ENCODE measurements around the gene SETBP1.

Gene SETBP1

GRCh38 chr18:44761812-44762211 is 81.1 kb downstream of the SETBP1 start:
- DNase-seq: peak in 1 of 14 donors; percentile 26

GRCh38 chr18:44763327-44763726 is 82.6 kb downstream of the SETBP1 start:
- no peak for DNase-seq

- no peak for DNase-seq
Observed at GRCh38 chr18:44764863-44765262, 84.2 kb downstream of the SETBP1 start.

- no peak for DNase-seq
Observed at GRCh38 chr18:44765456-44765855, 84.8 kb downstream of the SETBP1 start.

GRCh38 chr18:44766450-44766849 is 85.8 kb downstream of the SETBP1 start:
- no peak for DNase-seq

GRCh38 chr18:44767807-44768206 is 87.1 kb downstream of the SETBP1 start:
- DNase-seq: no peak

- DNase-seq: no peak
Observed at GRCh38 chr18:44770641-44771040, 90.0 kb downstream of the SETBP1 start.

- no peak for DNase-seq
Observed at GRCh38 chr18:44771572-44771955, 90.9 kb downstream of the SETBP1 start.

GRCh38 chr18:44771956-44772917 is 91.5 kb downstream of the SETBP1 start:
- no peak for DNase-seq

GRCh38 chr18:44773640-44774155 is 93.0 kb downstream of the SETBP1 start:
- no peak for DNase-seq

- no peak for DNase-seq
Observed at GRCh38 chr18:44774191-44774590, 93.5 kb downstream of the SETBP1 start.

GRCh38 chr18:44777457-44778192 is 96.9 kb downstream of the SETBP1 start:
- DNase-seq: peak in 1 of 14 donors; percentile 24

GRCh38 chr18:44778788-44779187 is 98.1 kb downstream of the SETBP1 start:
- no peak for DNase-seq

GRCh38 chr18:44779753-44780292 is 99.1 kb downstream of the SETBP1 start:
- DNase-seq: peak in 1 of 14 donors; percentile 5

GRCh38 chr18:44781886-44782285 is 101.2 kb downstream of the SETBP1 start:
- DNase-seq: no peak

- no peak for DNase-seq
Observed at GRCh38 chr18:44782617-44783016, 101.9 kb downstream of the SETBP1 start.

- DNase-seq: no peak
Observed at GRCh38 chr18:44783371-44783770, 102.7 kb downstream of the SETBP1 start.

- DNase-seq: no peak
Observed at GRCh38 chr18:44786257-44786656, 105.6 kb downstream of the SETBP1 start.

GRCh38 chr18:44786688-44787087 is 106.0 kb downstream of the SETBP1 start:
- DNase-seq: no peak

GRCh38 chr18:44788334-44788733 is 107.6 kb downstream of the SETBP1 start:
- no peak for DNase-seq

GRCh38 chr18:44789710-44790109 is 109.0 kb downstream of the SETBP1 start:
- DNase-seq: no peak

- no peak for DNase-seq
Observed at GRCh38 chr18:44790860-44791259, 110.2 kb downstream of the SETBP1 start.

- no peak for DNase-seq
Observed at GRCh38 chr18:44791520-44791919, 110.8 kb downstream of the SETBP1 start.
